CD4-positive, alpha-beta T cell (primary cell): Measurements from ENCODE around the gene STK24. TPM values are rescaled to one million over a fixed set of nuclear protein-coding genes. Genes with fewer than 3 reads are reported as not detected.

Experiments used
- ATAC-seq: fragments of 200-7000 bp; cut with Tn5 transposase; one replicate; pipeline ENCODE4 v1.10.0; 2022; ENCODE audit warnings: mild to moderate bottlenecking; ENCODE audit not compliant: poor library complexity
- CTCF ChIA-PET: fragments of 350-600 bp; sonication (Branson Sonifier 250); formaldehyde crosslinking; loops from one replicate; lab custom pipeline; 2021; ENCODE audit warnings: antibody characterized with exemption, inconsistent platforms; lab: Charles Lee
- POLR2A ChIA-PET: fragments of 350-600 bp; sonication (Branson Sonifier 250); formaldehyde crosslinking; loops from one replicate; lab custom pipeline; 2021; ENCODE audit warnings: antibody characterized with exemption, inconsistent platforms; lab: Charles Lee
- DNase-seq, 14 experiments: peaks; one replicate each; pipeline ENCODE4 v3.0.0-alpha.2; 2013 to 2020; ENCODE audit warnings: mixed read lengths in 2 of 14
- H3K27ac ChIP-seq, 2 donors: one replicate each; pipeline versions ENCODE4 v1.5.1 to v1.7.0; 2013; ENCODE audit warnings: low read length in 2 of 2, low read depth in 1 of 2, mild to moderate bottlenecking in 1 of 2
- H3K27me3 ChIP-seq, 2 experiments: 1 replicate in 1 of 2; 2 replicates in 1 of 2; pipeline versions ENCODE4 v1.6.1 to v1.7.0; 2013; ENCODE audit warnings: low read length in 2 of 2, control low read depth in 1 of 2, mild to moderate bottlenecking in 1 of 2, moderate library complexity in 1 of 2; ENCODE audit not compliant: insufficient read depth in 2 of 2, control insufficient read depth in 1 of 2
- H3K36me3 ChIP-seq: one replicate; pipeline ENCODE4 v1.6.1; 2013; ENCODE audit warnings: low read length, control low read depth; ENCODE audit not compliant: insufficient read depth
- H3K4me1 ChIP-seq: one replicate; pipeline ENCODE4 v1.6.1; 2013; ENCODE audit warnings: low read length, control low read depth; ENCODE audit not compliant: insufficient read depth
- H3K4me3 ChIP-seq: one replicate; pipeline ENCODE4 v1.5.1; 2013; ENCODE audit warnings: mild to moderate bottlenecking, low read length, moderate library complexity
- H3K9me3 ChIP-seq, 2 experiments: 1 replicate in 1 of 2; 2 replicates in 1 of 2; pipeline versions ENCODE4 v1.6.1 to v1.7.0; 2013; ENCODE audit warnings: low read length in 2 of 2, mild to moderate bottlenecking in 2 of 2, control low read depth in 1 of 2, moderate library complexity in 1 of 2; ENCODE audit not compliant: control insufficient read depth in 1 of 2, insufficient read depth in 1 of 2
- H3K27ac Mint-ChIP-seq: one replicate; pipeline ENCODE4 v1.8.0; 2020; ENCODE audit warnings: mixed read lengths
- H3K27me3 Mint-ChIP-seq: one replicate; pipeline ENCODE4 v1.8.0; 2021; ENCODE audit warnings: mixed read lengths
- H3K36me3 Mint-ChIP-seq: one replicate; pipeline ENCODE4 v1.8.0; 2021; ENCODE audit warnings: low read depth, mixed read lengths
- H3K4me1 Mint-ChIP-seq: one replicate; pipeline ENCODE4 v1.8.0; 2021; ENCODE audit warnings: low read depth, mixed read lengths
- H3K4me3 Mint-ChIP-seq: one replicate; pipeline ENCODE4 v1.8.0; 2020; ENCODE audit warnings: mild to moderate bottlenecking, mixed read lengths
- H3K9me3 Mint-ChIP-seq: one replicate; pipeline ENCODE4 v1.8.0; 2020; ENCODE audit warnings: mixed read lengths
- CTCF ChIP-seq: fragments of 200-600 bp; IDR thresholded peaks from one replicate; pipeline ENCODE4 v1.8.0; 2022; ENCODE audit warnings: antibody characterized with exemption, mild to moderate bottlenecking
- intact Hi-C, 2 experiments: fragments of 100-400 bp; cut with DNase I in 1 of 2; cut with micrococcal nuclease in 1 of 2; formaldehyde crosslinking; loops; one replicate each; pipeline versions ENCODE4 v1.15.1 to v1.9.0; 2023 to 2025; cut with DNase I, micrococcal nuclease
- total RNA-seq, 174 experiments: library from RNA in 2 of 174; stranded (reverse) in 2 of 174; gene quantifications; one replicate each; pipeline ENCODE4 v1.2.3 and lab custom pipeline; 2021 to 2026

The STK24 gene
- total RNA-seq, 2 experiments from 2014 or later: 82.3 to 85.2 TPM

- ChIA-PET CTCF (interaction anchor here (0.7 to 1.0 kb wide), 2 partner anchors 13 to 98 kb away, joined by 3 read pairs; no protein-coding TSS in a partner anchor), POLR2A (interaction anchor here (1.1 to 4.7 kb wide), 4 partner anchors 17 to 109 kb away, joined by 3 to 20 read pairs (median 3); no protein-coding TSS in a partner anchor)
- Mint-ChIP-seq H3K27ac (peak overlapping the region; percentile 63), H3K9me3 (no peaks in the 10 kb centered on the region), H3K4me3 (peak overlapping the region; percentile 65), H3K4me1 (peaks cover 96% of the 10 kb centered on the region), H3K27me3 (no peaks in the 10 kb centered on the region), H3K36me3 (peaks cover 33% of the 10 kb centered on the region)
- intact Hi-C loops: loop anchor here in 1 of 2 experiments (2.0 to 5.0 kb wide), 2 partner anchors 13 to 34 kb away; partner anchors contain the start of gene STK24
- H3K9me3 ChIP-seq: no peaks in the 10 kb centered on the region
- DNase-seq (peak in 3 of 14 experiments; percentile 30 to 46 (median 38)), ATAC-seq (peak; percentile 45)
- H3K4me3 ChIP-seq: peak overlapping the region; percentile 37
- H3K27me3 ChIP-seq: no peaks in the 10 kb centered on the region
- H3K36me3 ChIP-seq: peaks cover 15% of the 10 kb centered on the region
- H3K27ac ChIP-seq: peak overlapping the region in 1 of 2 donors; percentile 13
- no peak for TF ChIP-seq CTCF
- peaks cover 77% of the 10 kb centered on the region for H3K4me1 ChIP-seq
Measured at GRCh38 chr13:98543378-98544103, 33.4 kb downstream of the STK24 start.

GRCh38 chr13:98542568-98543377 lies 34.1 kb downstream of the STK24 start:
- no peaks in the 10 kb centered on the region for H3K9me3 Mint-ChIP-seq
- TF ChIP-seq CTCF: no peak
- H3K27me3 Mint-ChIP-seq: no peaks in the 10 kb centered on the region
- H3K4me3 Mint-ChIP-seq: peak overlapping the region; percentile 65
- CTCF ChIA-PET: interaction anchor here (0.7 to 2.8 kb wide), 3 partner anchors 14 to 98 kb away, joined by 3 to 9 read pairs (median 3); no protein-coding TSS in a partner anchor
- peak overlapping the region; percentile 63 for H3K27ac Mint-ChIP-seq
- POLR2A ChIA-PET: interaction anchor here (1.0 to 4.7 kb wide), 6 partner anchors 12 to 110 kb away, joined by 3 to 20 read pairs (median 4); no protein-coding TSS in a partner anchor
- Histone ChIP-seq H3K36me3 (peaks cover 16% of the 10 kb centered on the region), H3K4me1 (peaks cover 77% of the 10 kb centered on the region), H3K4me3 (peak overlapping the region; percentile 37), H3K27me3 (no peaks in the 10 kb centered on the region), H3K27ac (peak overlapping the region in 1 of 2 donors; percentile 28), H3K9me3 (no peaks in the 10 kb centered on the region)
- H3K36me3 Mint-ChIP-seq: peaks cover 30% of the 10 kb centered on the region
- peak; percentile 61 for ATAC-seq
- peaks cover 94% of the 10 kb centered on the region for H3K4me1 Mint-ChIP-seq
- DNase-seq: peak in 3 of 14 experiments; percentile 47 to 58 (median 49)
- intact Hi-C loops: loop anchor here in 1 of 2 experiments (2.0 to 5.0 kb wide), 2 partner anchors 14 to 35 kb away; partner anchors contain the start of gene STK24

DNA sequence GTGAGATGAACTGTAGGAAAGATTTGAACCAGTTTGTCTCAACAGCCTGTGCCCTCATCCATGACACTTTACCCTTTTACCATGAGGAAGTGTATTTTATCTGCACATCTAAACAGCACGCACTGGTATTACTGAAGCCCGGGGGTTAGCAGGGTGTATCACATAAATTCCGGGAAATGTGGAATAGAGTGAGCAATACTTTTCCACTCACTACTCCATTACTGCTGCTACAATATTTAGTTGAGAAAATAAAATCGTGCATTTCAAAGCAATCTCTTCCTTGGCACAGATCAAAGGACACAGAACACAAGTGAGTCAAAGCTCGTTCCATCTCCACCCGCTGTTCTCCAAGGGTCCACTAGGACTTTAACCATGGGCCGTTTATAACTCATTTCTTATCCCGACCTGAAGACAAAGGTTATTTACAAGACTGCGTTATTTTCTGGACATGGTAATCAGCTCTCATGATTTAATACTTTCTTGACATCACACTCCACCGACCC lies 35.2 kb downstream of the STK24 start:
- Histone ChIP-seq H3K36me3 (peaks cover 21% of the 10 kb centered on the region), H3K9me3 (no peaks in the 10 kb centered on the region), H3K27me3 (no peaks in the 10 kb centered on the region), H3K4me1 (peaks cover 86% of the 10 kb centered on the region), H3K27ac (no peak overlapping the region), H3K4me3 (no peak overlapping the region)
- Mint-ChIP-seq H3K9me3 (no peaks in the 10 kb centered on the region), H3K4me3 (peak overlapping the region; percentile 39), H3K27ac (peak overlapping the region; percentile 63), H3K27me3 (no peaks in the 10 kb centered on the region), H3K4me1 (peaks cover 97% of the 10 kb centered on the region), H3K36me3 (peaks cover 28% of the 10 kb centered on the region)
- POLR2A ChIA-PET: interaction anchor here (1.0 to 4.7 kb wide), 4 partner anchors 11 to 29 kb away, joined by 4 to 20 read pairs (median 6); no protein-coding TSS in a partner anchor
- intact Hi-C loops: loop anchor here in 1 of 2 experiments (2.0 to 5.0 kb wide), 2 partner anchors 15 to 36 kb away; partner anchors contain the start of gene STK24
- TF ChIP-seq CTCF: no peak
- ATAC-seq: no peak
- no peak for DNase-seq
- CTCF ChIA-PET: interaction anchor here (1.2 to 2.8 kb wide), 3 partner anchors 16 to 71 kb away, joined by 3 to 9 read pairs (median 3); no protein-coding TSS in a partner anchor
